T-helper 22 cell (primary cell): Measurements from ENCODE around the gene CAMP.

ENCODE experiments used
- DNase-seq: peaks from one replicate; pipeline ENCODE4 v3.0.0-alpha.2; 2020; ENCODE audit warnings: low read depth

Gene CAMP

DNA sequence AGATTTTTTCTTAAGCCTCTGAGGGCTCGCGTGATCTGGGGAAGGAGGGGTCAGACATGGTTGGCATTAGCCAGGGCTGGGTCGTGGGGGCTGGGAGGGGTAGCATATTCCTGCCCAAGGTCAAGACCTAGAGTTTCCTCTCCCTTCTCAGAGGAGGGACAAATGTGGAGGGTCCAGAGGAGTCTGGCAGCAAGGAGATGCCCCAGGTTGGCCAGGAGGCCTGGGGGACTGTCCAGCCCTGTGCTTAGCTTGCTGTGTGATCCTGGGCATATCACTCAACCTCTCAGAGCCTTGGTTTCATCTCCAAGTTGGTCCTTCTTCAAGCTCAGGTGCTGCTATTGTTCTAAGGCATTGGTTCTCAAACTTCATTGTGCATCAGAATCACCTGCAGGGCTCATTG, 9.1 kb upstream of the CAMP start:
- DNase-seq = no peak

DNA sequence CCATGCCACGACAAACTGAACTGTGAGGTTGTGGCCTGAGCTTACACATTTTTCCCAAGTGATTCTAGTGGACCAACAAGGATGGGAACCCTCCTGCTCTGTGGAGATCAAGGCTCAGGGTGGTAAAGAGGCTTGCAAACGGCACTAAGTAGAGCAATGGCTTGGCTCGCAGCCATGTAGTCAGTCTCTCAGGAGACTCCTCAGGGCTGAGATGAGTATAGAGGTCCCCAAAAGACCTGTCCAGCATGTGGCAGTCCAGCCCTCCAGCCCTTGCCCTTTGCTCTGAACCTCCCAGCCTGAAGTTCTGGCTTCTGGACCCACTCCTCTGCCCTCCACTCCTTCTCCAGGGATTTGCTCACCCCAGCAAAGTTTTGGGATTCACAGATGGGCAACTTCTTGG, 8.3 kb upstream of the CAMP start:
- no peak for DNase-seq

DNA sequence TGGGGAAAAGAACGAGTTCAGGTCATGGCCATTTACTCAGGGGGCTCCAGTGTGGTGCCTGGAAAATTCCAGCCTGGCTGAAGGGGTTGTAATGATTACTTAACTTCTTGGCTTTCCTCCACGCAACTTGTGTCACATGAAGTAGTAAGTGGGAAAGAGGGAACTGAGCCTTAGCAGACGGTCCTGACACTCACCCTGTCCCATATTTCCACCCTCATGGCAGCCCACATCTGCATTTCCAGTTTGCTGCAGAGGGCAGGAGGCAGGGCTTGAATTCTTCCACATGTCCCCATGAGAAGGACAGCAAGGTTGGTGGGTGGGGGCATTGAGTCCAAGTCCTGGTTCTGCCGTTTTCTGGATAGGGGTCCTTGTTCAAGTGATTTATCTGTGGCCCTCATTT, 7.8 kb upstream of the CAMP start:
- no peak for DNase-seq

DNA sequence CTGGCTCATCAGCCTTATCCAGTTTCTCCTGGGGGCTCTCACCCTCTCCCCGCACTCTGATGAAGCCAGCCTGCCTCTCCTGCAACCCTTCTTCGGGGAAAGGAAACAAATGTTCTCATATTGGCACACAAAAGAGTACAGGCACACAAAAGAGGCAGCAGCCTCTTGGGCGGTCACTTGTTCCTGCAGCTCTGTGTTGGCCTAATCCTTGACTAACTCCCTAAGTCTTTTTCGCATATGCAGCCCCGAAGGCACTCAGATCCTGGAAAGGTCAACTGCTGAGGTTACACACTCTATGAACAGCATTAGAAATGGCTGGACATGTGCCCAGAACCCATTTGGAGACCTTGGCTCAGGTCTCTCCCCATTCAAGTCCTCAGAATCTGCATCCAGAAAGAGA, 7.4 kb upstream of the CAMP start:
- DNase-seq = no peak

DNA sequence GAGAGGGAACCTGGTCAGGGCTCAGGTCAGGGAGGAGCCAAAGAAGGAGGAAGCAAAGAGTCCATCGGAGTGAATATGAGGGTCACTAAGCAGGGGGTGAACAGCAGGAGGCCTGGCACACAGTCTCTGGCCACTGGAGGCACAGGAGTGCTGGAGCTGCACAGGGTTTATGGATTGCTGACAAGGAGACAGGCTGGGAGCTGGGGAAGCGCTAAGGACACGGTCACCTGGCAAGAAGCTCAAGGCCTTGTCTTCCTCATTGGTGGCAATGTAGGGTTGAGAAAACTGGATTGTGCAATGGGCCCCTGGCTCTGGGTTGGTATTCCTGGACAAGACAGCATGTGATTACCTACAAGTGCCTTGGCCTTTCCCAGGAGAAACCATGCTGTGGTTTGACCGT, 5.8 kb upstream of the CAMP start:
- DNase-seq = no peak

DNA sequence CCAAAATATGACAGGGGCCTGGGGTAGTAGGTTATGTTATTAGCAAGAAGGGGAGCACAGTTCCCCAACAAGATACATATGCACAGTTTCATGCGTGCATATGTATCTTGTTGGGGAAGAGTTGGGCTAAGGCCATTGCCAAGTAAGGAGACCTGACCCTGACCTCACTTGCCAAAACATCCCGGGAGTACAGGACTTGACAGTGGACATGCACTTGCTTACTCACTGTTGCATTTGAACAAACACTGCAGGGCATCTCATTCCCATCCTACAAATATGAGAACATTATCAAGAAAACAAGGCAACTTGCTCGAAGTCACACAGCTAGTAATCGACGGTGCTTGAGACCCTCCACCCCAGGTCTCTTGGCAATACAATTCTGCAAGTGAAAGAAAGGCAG, 4.8 kb upstream of the CAMP start:
- DNase-seq = no peak

DNA sequence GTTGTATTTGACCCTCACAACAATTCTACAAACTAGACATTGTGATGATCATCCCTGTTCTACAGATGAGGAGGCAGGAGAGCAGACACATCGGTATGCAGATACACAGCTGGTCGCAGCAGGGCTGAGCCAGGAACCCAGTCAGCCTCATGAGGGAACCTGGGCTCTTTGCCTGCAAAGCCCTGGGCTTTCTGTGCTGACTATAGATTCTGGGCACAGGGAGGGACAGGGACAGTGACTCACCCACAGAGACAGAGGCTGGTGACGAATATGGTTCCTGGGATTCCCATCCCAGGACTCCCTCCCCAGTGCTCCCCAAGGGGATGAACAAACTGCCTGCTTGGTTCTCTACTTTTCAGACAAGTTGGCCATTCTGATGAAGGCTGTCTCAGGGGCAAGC, 3.8 kb upstream of the CAMP start:
- DNase-seq = no peak

DNA sequence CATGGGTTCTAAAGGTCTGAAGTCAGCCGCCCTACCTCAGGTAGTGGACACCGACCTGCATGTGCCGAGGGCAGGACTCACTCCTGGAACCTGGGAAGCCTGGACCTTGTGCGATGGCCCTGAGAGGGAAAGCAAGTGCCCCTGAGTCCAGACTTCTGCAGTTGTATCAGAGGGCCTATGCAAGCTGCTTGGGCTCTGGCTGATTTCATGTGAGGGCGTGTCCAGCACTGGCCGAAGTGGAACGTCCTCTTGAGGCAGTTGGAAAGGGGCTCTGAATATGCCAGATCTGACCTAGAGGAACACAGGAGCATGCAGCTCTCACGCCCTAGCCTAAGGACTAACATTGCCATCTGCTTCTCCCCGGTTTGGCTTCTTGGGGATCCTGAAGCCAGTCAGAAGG, 2.5 kb upstream of the CAMP start:
- no peak for DNase-seq

DNA sequence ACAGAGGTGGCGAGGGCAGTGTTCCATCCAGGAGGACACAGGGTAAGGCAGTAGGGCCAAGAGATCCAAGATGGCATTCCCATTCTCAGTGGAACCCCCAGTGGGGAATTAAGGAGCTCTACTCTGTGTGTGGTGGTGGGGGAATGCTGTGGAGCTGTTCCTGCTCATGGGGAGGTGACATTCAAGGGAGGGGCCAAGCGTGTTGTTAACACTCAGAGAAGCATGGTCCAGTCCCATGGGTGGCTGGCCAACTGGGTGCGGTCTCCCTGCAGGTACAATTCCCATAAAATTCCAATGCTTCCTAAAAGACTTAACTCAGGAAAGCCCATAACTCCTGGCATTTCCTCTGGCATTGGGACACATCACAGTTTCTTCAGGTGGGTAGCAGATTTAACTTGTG, 2.3 kb downstream of the CAMP start:
- no peak for DNase-seq

DNA sequence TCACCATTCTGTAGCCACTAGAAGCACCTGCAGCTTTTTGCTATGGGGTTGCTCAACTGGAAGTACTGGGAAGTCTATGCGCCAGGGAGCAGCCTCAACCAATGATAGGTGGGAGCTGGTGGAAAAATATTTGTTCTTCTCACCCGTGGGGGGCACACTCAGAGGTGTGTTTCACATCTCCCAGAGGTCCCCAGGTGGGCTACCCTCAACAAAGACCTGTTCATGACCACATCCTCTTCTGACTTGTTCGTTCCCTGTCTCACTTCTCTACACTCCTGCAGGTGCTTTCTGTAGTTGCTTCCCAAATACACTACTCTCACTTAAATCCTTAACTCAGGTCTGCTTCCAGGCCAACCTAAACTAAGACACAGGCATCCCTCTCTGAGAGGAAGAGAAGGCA, 3.6 kb downstream of the CAMP start:
- no peak for DNase-seq

DNA sequence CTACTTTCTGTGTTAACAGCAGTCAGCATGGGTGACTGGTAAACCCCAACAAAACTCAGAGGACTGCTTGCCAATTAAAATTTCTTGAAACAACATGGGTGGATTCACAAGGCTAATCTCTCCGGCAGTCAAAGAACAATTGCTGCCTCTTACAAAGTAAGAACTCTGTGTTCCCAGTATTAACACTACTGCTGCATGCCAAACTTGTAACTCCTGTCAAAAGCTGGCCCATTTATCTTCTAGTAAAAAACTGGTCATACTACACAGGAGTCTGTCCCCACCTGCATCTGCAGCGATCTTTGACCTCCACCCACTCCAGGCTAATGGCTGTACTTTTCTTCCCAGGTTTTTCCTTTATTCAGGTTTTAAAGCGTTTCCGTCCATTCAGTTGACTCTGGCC, 8.9 kb downstream of the CAMP start:
- DNase-seq = no peak

DNA sequence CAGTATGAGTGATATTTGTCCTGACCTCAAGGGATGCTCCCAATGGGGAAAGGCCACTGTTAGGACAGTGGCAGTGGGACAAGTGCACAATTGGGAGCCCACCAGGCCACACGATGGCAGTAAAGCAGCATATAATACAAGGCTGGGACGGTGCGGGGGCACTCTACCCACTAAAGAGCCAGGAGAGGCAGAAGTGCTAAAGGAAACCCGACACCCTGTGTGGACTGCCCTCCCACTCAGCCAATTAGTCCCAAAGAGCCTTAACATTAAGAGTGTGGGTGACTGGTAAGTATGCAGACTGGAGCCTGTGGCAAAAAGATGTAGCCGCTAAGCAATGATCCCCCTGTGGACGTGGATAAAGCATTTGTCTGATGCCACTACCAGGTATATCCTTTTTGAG, 9.4 kb downstream of the CAMP start:
- DNase-seq = no peak

DNA sequence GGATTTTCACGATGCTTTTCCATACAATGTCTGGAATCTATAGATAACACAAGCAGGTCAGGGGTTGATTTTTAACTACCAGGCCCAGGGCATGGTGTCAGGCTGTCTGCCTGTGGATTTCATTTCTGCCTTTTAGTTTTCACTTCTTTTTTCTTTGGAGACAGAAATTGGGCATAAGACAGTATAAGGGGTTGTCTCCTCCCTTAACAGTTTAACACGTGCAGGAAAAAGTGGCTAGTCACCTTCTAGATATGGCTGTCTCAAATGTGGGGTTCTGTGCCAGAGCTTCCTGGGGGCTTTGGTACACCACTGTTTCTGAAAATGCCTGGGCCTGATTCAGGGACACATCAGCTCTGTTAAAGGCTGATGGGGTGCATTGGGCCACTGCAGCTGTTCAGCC, 10.2 kb downstream of the CAMP start:
- DNase-seq = no peak

DNA sequence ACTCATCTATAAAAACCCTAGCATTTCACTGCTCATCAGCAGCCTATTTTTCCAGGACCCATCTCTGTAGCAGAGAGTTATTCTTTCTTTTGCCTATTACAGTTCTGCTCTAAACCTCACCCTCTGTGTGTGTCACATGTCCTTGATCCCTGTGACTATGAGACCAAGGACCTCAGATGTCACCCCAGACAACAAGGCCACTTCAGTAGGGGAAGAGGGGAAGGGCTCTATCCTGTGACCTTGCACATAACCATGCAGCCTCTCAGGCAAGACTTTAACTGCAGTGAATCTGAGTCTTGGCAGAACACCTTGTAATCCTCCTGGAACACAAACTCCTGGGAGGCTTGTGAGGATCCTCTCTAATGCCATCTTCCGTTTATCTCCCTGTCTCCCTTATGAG, 13.2 kb downstream of the CAMP start:
- DNase-seq = no peak

DNA sequence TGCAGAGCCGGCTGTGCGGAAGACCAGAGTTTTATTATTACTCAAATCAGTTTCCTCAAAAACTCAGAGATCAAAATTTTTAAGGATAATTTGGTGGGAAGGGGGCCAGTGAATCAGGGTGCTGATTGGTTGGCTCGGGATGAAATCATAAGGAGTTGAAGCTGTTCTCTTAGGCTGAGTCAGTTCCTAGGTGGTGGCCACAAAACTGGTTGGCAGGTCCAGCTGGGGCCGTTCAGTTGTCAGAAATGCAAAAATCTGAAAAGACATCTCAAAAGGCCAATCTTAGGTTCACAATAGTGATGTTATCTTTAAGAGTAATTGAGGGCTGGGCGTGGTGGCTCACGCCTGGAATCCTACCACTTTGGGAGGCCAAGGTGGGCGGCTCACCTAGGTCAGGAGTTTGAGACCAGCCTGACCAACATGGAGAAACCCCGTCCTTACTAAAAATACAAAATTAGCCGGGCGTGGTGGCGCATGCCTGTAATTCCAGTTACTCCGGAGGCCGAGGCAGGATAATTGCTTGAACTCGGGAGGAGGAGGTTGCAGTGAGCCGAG, 15.3 kb downstream of the CAMP start:
- no peak for DNase-seq

DNA sequence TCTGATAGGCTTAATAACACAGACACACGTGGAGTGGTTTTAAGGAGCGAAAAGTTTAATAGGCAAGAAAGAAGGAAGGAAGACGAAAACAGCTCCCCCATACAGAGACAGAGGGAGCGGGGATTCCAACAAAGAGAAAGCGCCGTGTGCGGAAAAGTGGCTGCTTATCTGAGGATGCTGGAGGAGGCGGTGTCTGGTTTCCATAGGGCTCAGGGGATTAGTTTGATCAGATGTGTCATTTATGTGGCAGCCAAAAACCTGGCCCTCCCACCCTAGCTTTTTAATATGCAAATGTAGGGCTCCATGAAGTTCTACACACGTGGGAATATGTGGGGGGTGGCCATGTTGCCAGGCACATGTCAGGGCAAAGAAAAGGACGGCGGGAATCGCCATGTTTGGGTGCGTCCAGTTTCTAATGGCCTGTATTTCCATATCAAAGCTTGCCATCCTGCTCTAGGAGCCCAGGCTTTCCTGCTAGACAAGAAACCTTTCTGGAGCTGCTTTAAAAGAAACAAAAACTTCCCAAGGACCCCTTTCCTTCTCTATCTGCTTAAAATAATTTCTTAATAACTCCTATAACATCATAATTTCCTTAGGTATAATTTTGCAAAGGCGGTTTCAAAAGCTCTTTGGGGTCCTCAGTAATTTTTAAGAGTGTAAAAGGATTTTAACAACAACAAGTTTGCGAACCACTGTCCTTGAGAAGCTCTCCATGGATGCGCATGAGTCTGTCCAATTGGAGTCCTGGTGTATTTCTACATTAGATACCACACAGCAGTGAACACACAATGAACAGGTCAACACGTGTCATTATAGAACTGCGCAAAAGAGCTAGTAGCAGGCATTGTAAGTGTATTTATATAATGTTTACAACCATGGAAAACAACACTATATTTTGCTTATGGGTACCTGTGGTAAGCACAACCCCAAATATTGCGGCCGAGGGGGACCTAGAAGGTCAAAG, 17.0 kb downstream of the CAMP start:
- no peak for DNase-seq

DNA sequence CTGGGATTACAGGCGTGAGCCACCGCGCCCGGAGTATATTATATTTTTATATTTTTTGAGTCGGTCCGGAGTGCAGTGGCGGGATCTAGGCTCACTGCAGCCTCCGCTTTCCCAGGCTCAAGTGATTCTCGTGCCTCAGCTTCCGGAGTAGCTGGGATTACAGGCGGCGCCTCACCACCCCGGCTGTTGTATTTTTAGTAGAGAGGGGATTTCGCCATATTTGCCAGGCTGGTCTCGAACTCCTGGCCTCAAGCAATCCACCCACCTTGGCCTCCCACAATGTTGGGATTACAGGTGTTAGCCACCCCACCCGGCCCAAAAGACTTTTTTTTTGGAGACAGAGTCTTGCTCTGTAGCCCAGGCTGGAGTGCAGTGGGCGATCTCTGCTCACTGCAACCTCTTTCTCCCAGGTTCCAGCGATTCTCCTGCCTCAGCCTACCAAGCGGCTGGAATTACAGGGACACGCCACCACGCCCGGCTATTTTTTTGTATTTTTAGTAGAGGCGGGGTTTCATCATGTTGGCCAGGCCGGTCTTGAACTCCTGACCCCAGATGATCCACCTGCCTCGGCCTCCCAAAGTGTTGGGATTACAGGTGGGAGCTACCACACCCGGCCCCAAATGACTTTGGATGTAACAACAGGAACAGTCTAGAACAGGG, 18.6 kb downstream of the CAMP start:
- no peak for DNase-seq

DNA sequence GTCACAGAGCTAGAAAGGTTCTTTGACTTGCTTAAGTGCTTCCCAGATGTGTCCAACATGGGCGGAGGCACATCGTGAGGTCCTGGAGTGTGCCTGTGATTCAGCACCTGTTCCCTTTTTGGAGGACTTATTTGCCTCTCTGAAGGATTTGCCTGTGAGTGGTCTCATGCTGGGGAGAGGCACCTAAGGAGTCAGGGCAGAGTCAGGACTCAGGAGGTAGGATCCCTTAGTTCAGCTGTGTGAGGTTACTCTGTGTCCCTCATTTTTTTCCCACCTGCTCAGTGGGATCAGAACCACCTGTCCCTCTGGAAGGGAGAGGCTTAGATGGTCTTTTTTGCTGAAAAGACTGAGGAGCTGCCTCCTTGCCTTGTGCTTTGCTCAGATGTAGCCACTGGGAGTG, 20.6 kb downstream of the CAMP start:
- DNase-seq = no peak

DNA sequence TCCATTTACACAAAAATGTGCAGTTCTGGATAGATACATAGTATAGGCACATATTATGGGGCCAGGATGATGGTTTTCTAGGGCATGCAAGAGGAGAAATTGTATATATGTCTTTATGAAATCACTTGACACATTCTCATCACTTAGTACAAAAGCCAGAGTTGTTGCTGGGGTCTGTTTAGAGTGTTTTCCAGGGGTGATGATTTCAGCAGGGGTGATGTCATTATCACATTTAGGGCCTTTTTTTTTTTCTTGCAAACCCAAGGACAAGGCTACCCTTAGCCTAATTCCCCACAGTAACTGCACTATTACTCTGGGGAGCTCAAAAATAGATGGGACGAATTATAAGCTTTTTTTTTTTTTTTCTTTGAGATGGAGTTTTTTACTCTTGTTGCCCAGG, 21.2 kb downstream of the CAMP start:
- DNase-seq = no peak

DNA sequence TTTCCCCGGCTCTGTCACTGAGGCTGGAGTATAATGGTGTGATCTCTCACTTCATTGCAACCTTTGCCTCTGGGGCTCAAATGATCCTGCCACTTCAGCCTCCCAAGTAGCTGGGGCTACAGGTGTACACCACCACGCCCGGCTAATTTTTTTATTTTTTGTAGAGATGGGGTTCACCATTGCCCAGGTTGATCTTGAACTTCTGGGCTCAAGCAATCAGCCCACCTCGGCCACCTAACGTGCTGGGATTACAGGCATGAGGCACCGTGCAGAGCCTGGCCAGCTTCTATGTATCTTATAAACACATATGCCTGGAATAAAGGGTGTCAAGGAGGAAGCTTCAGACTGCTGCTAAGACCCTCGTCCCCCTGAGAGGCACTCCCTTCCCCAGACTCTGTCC, 21.8 kb downstream of the CAMP start:
- DNase-seq = no peak

DNA sequence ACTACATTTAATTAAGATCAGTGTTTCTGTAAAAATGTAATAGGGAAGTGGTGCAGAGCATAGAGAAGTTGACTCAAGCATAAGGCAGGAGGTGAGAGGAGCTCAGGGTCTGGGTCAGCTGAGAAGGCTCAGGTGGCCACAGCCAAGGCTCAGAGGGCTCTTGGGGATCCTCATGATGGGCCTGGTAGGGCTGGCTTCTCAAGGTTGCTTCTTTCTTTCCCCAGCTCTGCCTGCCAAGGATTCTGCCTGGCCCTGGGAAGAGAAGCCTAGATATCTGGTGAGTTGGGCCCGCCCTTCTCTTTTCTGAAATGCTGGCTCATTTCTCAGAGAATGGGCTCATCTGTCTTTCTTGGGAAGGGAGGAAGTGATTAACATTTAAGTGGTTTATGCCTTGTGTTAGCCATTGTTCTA, 24.1 kb downstream of the CAMP start:
- DNase-seq = no peak

DNA sequence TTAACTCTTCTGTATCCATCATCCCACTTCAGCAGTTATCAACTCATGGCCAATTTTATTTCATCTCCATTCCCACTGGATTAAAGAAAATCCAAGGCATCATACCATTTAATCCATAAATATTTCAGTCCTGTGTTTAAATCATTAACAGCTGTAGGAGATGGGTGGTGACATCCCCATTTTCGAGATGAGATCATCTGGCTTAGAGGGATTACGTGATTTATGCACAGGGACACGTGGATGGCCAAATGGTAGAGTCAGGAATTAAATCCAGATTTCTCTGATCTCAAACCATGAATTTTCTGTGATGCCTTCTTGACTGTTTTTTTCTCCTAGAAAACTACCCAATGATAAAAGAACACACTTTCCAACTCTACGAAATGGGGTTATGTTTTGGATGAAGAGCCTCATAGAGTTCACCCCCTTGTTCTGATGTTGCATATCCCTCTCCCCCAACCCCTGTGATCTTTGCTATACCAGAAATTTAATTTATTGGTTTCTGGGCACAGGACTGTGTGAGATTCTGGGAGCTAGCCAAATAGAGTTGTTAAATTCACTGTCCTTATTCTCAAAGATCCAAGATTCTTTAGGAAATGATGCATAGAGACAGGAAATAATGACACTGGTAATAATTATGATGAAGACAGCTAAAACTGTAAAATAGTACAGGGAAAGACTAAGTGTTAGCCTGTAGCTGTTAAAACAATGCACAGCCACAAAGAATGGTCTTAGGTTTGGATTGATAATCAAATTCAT, 25.0 kb downstream of the CAMP start:
- no peak for DNase-seq

DNA sequence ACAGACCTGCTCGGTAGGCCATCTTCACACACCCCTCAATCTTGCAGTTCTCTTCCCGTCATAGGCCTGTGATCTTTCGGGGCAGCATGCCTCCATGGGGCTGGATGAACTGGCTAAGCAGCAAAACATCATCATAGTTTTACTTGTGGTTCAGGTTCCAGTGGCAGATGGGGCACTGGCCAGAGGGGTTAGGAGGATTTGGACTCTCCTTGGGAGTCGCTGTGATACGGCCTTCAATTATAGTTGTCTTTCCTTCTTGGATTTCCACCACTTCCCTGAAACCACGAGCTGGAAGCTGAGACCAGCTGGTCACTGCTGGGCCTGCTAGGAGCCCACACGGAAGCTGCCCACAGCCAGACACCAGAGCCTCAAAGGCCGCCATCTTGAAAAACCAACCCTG, 33.3 kb downstream of the CAMP start:
- DNase-seq = no peak
